ENCODE results near the gene CLIC4. TPM values are rescaled to one million over a fixed set of nuclear protein-coding genes. Genes with fewer than 3 reads are reported as not detected.

The CLIC4 gene
- polyA plus RNA-seq, 1 donor (not counting 4 experiments of a cell fraction or from before 2014, with no cell fraction given): 130 TPM

DNA sequence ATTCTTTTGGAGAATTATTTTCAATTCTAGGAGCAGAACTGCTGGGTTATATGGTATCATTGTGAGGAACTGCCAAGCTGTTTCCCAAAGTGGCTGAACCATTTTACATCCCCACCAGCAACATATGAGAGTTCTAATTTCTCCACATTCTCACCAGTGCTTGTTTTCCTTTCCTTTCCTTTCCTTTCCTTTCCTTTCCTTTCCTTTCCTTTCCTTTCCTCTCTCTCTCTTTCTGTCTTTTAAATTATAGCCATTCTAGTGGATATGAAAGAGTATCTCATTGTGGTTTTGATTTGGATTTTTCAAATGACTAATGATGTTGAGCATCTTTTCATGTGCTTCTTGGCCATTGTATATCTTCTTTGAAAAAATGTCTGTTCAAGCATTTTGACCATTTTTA is 139.5 kb downstream of the CLIC4 start:
- Histone ChIP-seq H3K9me3 (ENCODE audit: control insufficient read depth, low read depth, low read length) (no peaks in the 10 kb centered on the region), H3K27ac (ENCODE audit: control insufficient read depth, insufficient read depth, low read length) (no peak overlapping the region), H3K36me3 (ENCODE audit: control insufficient read depth in 2 of 2, extremely low read depth in 1 of 2, insufficient read depth in 2 of 2, low read length in 2 of 2) (no peaks in the 10 kb centered on the region), H3K4me1 (ENCODE audit: control insufficient read depth, extremely low read depth, insufficient read depth, low read length) (no peaks in the 10 kb centered on the region), H3K9me1 (ENCODE audit: control insufficient read depth, extremely low read depth, insufficient read depth, low read length) (no peaks in the 10 kb centered on the region), H3K4me2 (ENCODE audit: control insufficient read depth, extremely low read depth, insufficient read depth, low read depth, low read length) (no peak overlapping the region), H2AFZ (ENCODE audit: control insufficient read depth, low read length) (no peak overlapping the region), H3K9ac (ENCODE audit: control insufficient read depth, extremely low read depth, insufficient read depth, low read length) (no peak overlapping the region), H3K4me3 (ENCODE audit: control insufficient read depth in 2 of 3, extremely low read depth in 1 of 3, insufficient read depth in 2 of 3, low read depth in 1 of 3, low read length in 3 of 3) (no peak overlapping the region), H3K27me3 (ENCODE audit: control insufficient read depth, extremely low read depth, insufficient read depth, low read length) (peaks cover 3% of the 10 kb centered on the region), H4K20me1 (ENCODE audit: control insufficient read depth, extremely low read depth, insufficient read depth, low read length) (no peaks in the 10 kb centered on the region), H3K79me2 (ENCODE audit: control insufficient read depth, insufficient read depth, low read length) (no peaks in the 10 kb centered on the region)
- no peak for DNase-seq (ENCODE audit: low read depth, low spot score)
- FAIRE-seq: no peak
- no peak for TF ChIP-seq EZH2 (IDR thresholded peaks at IDR 0.05; ENCODE audit: low read length)
- TF ChIP-seq, protein P1, sequence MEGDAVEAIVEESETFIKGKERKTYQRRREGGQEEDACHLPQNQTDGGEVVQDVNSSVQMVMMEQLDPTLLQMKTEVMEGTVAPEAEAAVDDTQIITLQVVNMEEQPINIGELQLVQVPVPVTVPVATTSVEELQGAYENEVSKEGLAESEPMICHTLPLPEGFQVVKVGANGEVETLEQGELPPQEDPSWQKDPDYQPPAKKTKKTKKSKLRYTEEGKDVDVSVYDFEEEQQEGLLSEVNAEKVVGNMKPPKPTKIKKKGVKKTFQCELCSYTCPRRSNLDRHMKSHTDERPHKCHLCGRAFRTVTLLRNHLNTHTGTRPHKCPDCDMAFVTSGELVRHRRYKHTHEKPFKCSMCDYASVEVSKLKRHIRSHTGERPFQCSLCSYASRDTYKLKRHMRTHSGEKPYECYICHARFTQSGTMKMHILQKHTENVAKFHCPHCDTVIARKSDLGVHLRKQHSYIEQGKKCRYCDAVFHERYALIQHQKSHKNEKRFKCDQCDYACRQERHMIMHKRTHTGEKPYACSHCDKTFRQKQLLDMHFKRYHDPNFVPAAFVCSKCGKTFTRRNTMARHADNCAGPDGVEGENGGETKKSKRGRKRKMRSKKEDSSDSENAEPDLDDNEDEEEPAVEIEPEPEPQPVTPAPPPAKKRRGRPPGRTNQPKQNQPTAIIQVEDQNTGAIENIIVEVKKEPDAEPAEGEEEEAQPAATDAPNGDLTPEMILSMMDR (optimal IDR thresholded peaks at IDR 0.05 in 1 of 3, IDR thresholded peaks at IDR 0.05 in 1 of 3, conservative IDR thresholded peaks at IDR 0.05 in 1 of 3; ENCODE audit: extremely low read depth in 1 of 3, insufficient read depth in 2 of 3, low read length in 3 of 3): no peak
- dilution Hi-C loops (cut with MboI; ENCODE audit: extremely low pct_ligation_motif_present, low sequenced_read_pairs): no loop called here

DNA sequence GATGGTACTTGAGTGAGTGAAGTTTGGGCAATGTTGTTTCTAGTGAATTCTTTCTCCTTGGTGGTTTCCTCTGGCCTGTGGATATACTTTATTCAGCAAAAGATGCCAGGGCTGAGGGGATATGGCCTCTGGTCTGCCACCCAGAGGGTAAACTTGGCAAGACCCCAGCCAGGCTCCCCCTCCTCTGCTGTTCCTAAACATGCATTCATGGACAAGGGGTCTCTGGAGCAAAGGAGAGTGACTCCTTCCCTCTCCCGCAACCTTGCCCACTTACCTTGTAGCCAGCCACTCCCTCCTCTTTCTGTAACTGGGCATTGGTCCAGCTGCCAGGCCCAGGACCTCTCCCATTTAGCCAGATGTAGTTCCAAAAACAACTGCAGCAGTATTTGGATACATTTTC is 141.0 kb downstream of the CLIC4 start:
- no peaks in the 10 kb centered on the region for H3K36me3 ChIP-seq (ENCODE audit: control insufficient read depth in 2 of 2, extremely low read depth in 1 of 2, insufficient read depth in 2 of 2, low read length in 2 of 2)
- H3K4me3 ChIP-seq (ENCODE audit: control insufficient read depth in 2 of 3, extremely low read depth in 1 of 3, insufficient read depth in 2 of 3, low read depth in 1 of 3, low read length in 3 of 3): no peak overlapping the region
- no peak for TF ChIP-seq EZH2 (IDR thresholded peaks at IDR 0.05; ENCODE audit: low read length)
- TF ChIP-seq, protein P1 (optimal IDR thresholded peaks at IDR 0.05 in 1 of 3, IDR thresholded peaks at IDR 0.05 in 1 of 3, conservative IDR thresholded peaks at IDR 0.05 in 1 of 3; ENCODE audit: extremely low read depth in 1 of 3, insufficient read depth in 2 of 3, low read length in 3 of 3): no peak
- no peak overlapping the region for H3K4me2 ChIP-seq (ENCODE audit: control insufficient read depth, extremely low read depth, insufficient read depth, low read depth, low read length)
- no peaks in the 10 kb centered on the region for H3K9me3 ChIP-seq (ENCODE audit: control insufficient read depth, low read depth, low read length)
- no peaks in the 10 kb centered on the region for H3K9me1 ChIP-seq (ENCODE audit: control insufficient read depth, extremely low read depth, insufficient read depth, low read length)
- dilution Hi-C loops (cut with MboI; ENCODE audit: extremely low pct_ligation_motif_present, low sequenced_read_pairs): no loop called here
- H2AFZ ChIP-seq (ENCODE audit: control insufficient read depth, low read length): no peak overlapping the region
- DNase-seq (ENCODE audit: low read depth, low spot score) (no peak), FAIRE-seq (no peak)
- no peaks in the 10 kb centered on the region for H3K79me2 ChIP-seq (ENCODE audit: control insufficient read depth, insufficient read depth, low read length)
- H3K9ac ChIP-seq (ENCODE audit: control insufficient read depth, extremely low read depth, insufficient read depth, low read length): no peak overlapping the region
- no peaks in the 10 kb centered on the region for H3K4me1 ChIP-seq (ENCODE audit: control insufficient read depth, extremely low read depth, insufficient read depth, low read length)
- no peaks in the 10 kb centered on the region for H4K20me1 ChIP-seq (ENCODE audit: control insufficient read depth, extremely low read depth, insufficient read depth, low read length)
- H3K27me3 ChIP-seq (ENCODE audit: control insufficient read depth, extremely low read depth, insufficient read depth, low read length): peaks cover 3% of the 10 kb centered on the region
- no peak overlapping the region for H3K27ac ChIP-seq (ENCODE audit: control insufficient read depth, insufficient read depth, low read length)

All from keratinocyte (primary cell).